Mesenchymal stem cell (in vitro differentiated cells and primary cell): ENCODE data around the gene POLR2E. TPM values are rescaled to one million over a fixed set of nuclear protein-coding genes. Genes with fewer than 3 reads are reported as not detected.

Experiments used
- DNase-seq: peaks from one replicate; pipeline ENCODE4 v3.0.0-alpha.2; 2013
- H2AFZ ChIP-seq: one replicate; pipeline ENCODE4 v1.6.1; 2013; ENCODE audit warnings: low read depth, mild to moderate bottlenecking, control low read depth, inconsistent platforms, low read length, moderate library complexity
- H2AK5ac ChIP-seq: 2 replicates; pipeline ENCODE4 v1.6.1; 2013; ENCODE audit warnings: low read length, moderate library complexity, mild to moderate bottlenecking, inconsistent platforms; ENCODE audit not compliant: severe bottlenecking
- H2BK120ac ChIP-seq: one replicate; pipeline ENCODE4 v1.6.1; 2013; ENCODE audit warnings: low read depth, mild to moderate bottlenecking, inconsistent platforms, low read length, moderate library complexity
- H2BK12ac ChIP-seq, 2 experiments: one replicate each; pipeline ENCODE4 v1.6.1; 2013; ENCODE audit warnings: inconsistent platforms in 2 of 2, low read length in 2 of 2, mild to moderate bottlenecking in 2 of 2, moderate library complexity in 2 of 2, control low read depth in 1 of 2
- H2BK15ac ChIP-seq: one replicate; pipeline ENCODE4 v1.6.1; 2013; ENCODE audit warnings: mild to moderate bottlenecking, low read depth, inconsistent platforms; ENCODE audit not compliant: poor library complexity, severe bottlenecking
- H2BK5ac ChIP-seq: 2 replicates; pipeline ENCODE4 v1.6.1; 2013; ENCODE audit warnings: low read depth, mild to moderate bottlenecking, low read length, control low read depth, inconsistent platforms; ENCODE audit not compliant: poor library complexity, severe bottlenecking
- H3K14ac ChIP-seq, 2 experiments: one replicate each; pipeline ENCODE4 v1.6.1; 2013; ENCODE audit warnings: inconsistent platforms in 2 of 2, low read length in 2 of 2, control low read depth in 1 of 2, mild to moderate bottlenecking in 1 of 2, moderate library complexity in 1 of 2
- H3K18ac ChIP-seq, 2 experiments: one replicate each; pipeline ENCODE4 v1.6.1; 2013; ENCODE audit warnings: inconsistent platforms in 2 of 2, low read length in 2 of 2, control low read depth in 1 of 2, low read depth in 1 of 2, mild to moderate bottlenecking in 1 of 2
- H3K23ac ChIP-seq, 2 experiments: one replicate each; pipeline ENCODE4 v1.6.1; 2013; ENCODE audit warnings: inconsistent platforms in 2 of 2, low read length in 2 of 2, mild to moderate bottlenecking in 2 of 2, moderate library complexity in 2 of 2, control low read depth in 1 of 2
- H3K27ac ChIP-seq: 2 replicates; pipeline ENCODE4 v1.5.1; 2013; ENCODE audit warnings: mild to moderate bottlenecking, moderate library complexity, low read length, control low read depth, inconsistent platforms; ENCODE audit not compliant: poor library complexity, severe bottlenecking
- H3K27me3 ChIP-seq, 2 experiments: 2 replicates each; pipeline versions ENCODE4 v1.6.1 to v1.7.0; 2013; ENCODE audit warnings: low read length in 2 of 2, mild to moderate bottlenecking in 2 of 2, moderate library complexity in 2 of 2, control low read depth in 1 of 2, inconsistent platforms in 1 of 2; ENCODE audit not compliant: control insufficient read depth in 1 of 2, insufficient read depth in 1 of 2
- H3K36me3 ChIP-seq, 2 experiments: 2 replicates each; pipeline versions ENCODE4 v1.6.1 to v1.7.0; 2013; ENCODE audit warnings: low read length in 2 of 2, control low read depth in 1 of 2, inconsistent platforms in 1 of 2, low read depth in 1 of 2, mild to moderate bottlenecking in 1 of 2; ENCODE audit not compliant: insufficient read depth in 2 of 2, control insufficient read depth in 1 of 2
- H3K4ac ChIP-seq, 2 experiments: one replicate each; pipeline ENCODE4 v1.6.1; 2013; ENCODE audit warnings: inconsistent platforms in 2 of 2, low read length in 2 of 2, mild to moderate bottlenecking in 2 of 2, moderate library complexity in 2 of 2, control low read depth in 1 of 2, low read depth in 1 of 2
- H3K4me1 ChIP-seq: 2 replicates; pipeline ENCODE4 v1.6.1; 2013; ENCODE audit warnings: low read depth, low read length, control low read depth; ENCODE audit not compliant: control insufficient read depth, insufficient read depth
- H3K4me2 ChIP-seq: 2 replicates; pipeline ENCODE4 v1.6.1; 2013; ENCODE audit warnings: low read length, mild to moderate bottlenecking, inconsistent platforms; ENCODE audit not compliant: poor library complexity, severe bottlenecking
- H3K4me3 ChIP-seq, 2 experiments: 2 replicates each; pipeline versions ENCODE4 v1.5.1 to v1.7.0; 2013; ENCODE audit warnings: low read length in 2 of 2, mild to moderate bottlenecking in 2 of 2, control low read depth in 1 of 2, low read depth in 1 of 2; ENCODE audit not compliant: insufficient read depth in 1 of 2
- H3K79me1 ChIP-seq: replicated peaks from 2 replicates; pipeline ENCODE4 v1.6.1; 2013; ENCODE audit warnings: mild to moderate bottlenecking, control low read depth, low read length, inconsistent platforms; ENCODE audit not compliant: poor library complexity, severe bottlenecking
- H3K9ac ChIP-seq: 2 replicates; pipeline ENCODE4 v1.7.0; 2013; ENCODE audit warnings: mild to moderate bottlenecking, low read length, moderate library complexity
- H3K9me3 ChIP-seq: 2 replicates; pipeline ENCODE4 v1.7.0; 2013; ENCODE audit warnings: mild to moderate bottlenecking, low read length; ENCODE audit not compliant: control insufficient read depth
- H4K8ac ChIP-seq: one replicate; pipeline ENCODE4 v1.6.1; 2013; ENCODE audit warnings: inconsistent platforms, mild to moderate bottlenecking, low read length, moderate library complexity
- H4K91ac ChIP-seq: one replicate; pipeline ENCODE4 v1.6.1; 2013; ENCODE audit warnings: mild to moderate bottlenecking, low read length, inconsistent platforms
- WGBS: methylation state at CpG from one replicate; pipeline ENCODE4 v1.1.7; 2013; ENCODE audit warnings: mixed read lengths; 5-methylcytosine and 5-hydroxymethylcytosine counted together
- polyA plus RNA-seq, 2 experiments: library from polyadenylated mRNA; stranded (reverse); fragments of 200-250 nt; gene quantifications; one replicate each; pipeline ENCODE4 v1.2.3, GENCODE V29; 2013

The POLR2E gene
- polyA plus RNA-seq (2013, experiment 1 of 2): 152 TPM
- 153 TPM for polyA plus RNA-seq (2013, experiment 2 of 2)

- Histone ChIP-seq H2BK5ac (no peak within 1 kb of the TSS), H3K23ac (peak within 1 kb of the TSS in 1 of 2 experiments; percentile 92), H2BK15ac (peak within 1 kb of the TSS; percentile 62), H3K79me1 (peaks cover 19% of the 10 kb centered on the region), H4K8ac (peak within 1 kb of the TSS; percentile 96), H3K14ac (peak within 1 kb of the TSS in 1 of 2 experiments; percentile 57), H2BK12ac (peak within 1 kb of the TSS in 1 of 2 experiments; percentile 6), H3K18ac (peak within 1 kb of the TSS; percentile 75 to 88), H2AFZ (no peak within 1 kb of the TSS), H3K36me3 (peaks cover 22 to 37% of the 10 kb centered on the region in 2 experiments), H3K9ac (peak within 1 kb of the TSS; percentile 96), H3K27me3 (no peaks in the 10 kb centered on the region), H3K4ac (peak within 1 kb of the TSS; percentile 64 to 71), H3K4me2 (peak within 1 kb of the TSS; percentile 77), H3K9me3 (peaks cover 3% of the 10 kb centered on the region), H3K27ac (no peak within 1 kb of the TSS), H4K91ac (peak within 1 kb of the TSS; percentile 72), H2BK120ac (no peak within 1 kb of the TSS), H3K4me1 (peaks cover 17% of the 10 kb centered on the region), H3K4me3 (peak within 1 kb of the TSS; percentile 93 to 98), H2AK5ac (peak within 1 kb of the TSS; percentile 68)
- under 1% methylated on average over 81 of the region's 81 CpGs for WGBS
- DNase-seq: peak; percentile 98
Measured at GRCh38 chr19:1094978-1095701, at the start of gene POLR2E. Gene POLR2E (minus strand): TSS chr19:1095375. CDS start chr19:1095315, 60 bp downstream.

DNA sequence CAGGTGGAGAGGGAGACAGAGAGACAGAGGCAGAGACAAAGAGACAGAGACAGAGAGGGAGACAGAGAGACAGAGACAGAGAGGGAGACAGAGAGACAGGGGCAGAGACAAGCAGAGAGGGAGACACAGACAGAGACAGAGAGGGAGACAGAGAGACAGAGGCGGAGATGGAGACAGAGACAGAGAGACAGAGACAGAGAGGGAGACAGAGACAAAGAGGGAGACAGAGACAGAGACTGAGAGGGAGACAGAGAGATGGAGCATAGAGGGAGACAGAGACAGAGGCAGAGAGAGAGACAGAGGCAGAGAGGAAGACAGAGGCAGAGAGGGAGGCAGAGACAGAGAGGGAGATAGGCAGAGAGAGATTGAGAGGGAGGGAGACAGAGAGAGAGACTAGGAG is 49.6 kb upstream of the POLR2E start:
- Histone ChIP-seq H3K4ac (no peak overlapping the region), H3K18ac (no peak overlapping the region), H2BK12ac (no peak overlapping the region), H4K8ac (no peak overlapping the region), H3K27me3 (no peaks in the 10 kb centered on the region), H2BK5ac (no peak overlapping the region), H2BK120ac (no peak overlapping the region), H3K4me2 (no peak overlapping the region), H2AFZ (no peak overlapping the region), H3K9me3 (no peaks in the 10 kb centered on the region), H3K4me1 (peaks cover 8% of the 10 kb centered on the region), H2AK5ac (no peak overlapping the region), H3K36me3 (peaks cover 64 to 84% of the 10 kb centered on the region in 2 experiments), H3K79me1 (peaks cover 53% of the 10 kb centered on the region), H4K91ac (no peak overlapping the region), H2BK15ac (no peak overlapping the region), H3K23ac (no peak overlapping the region), H3K9ac (no peak overlapping the region), H3K14ac (no peak overlapping the region), H3K4me3 (no peak overlapping the region), H3K27ac (no peak overlapping the region)
- WGBS: 100% methylated on average over 1 of the region's 1 CpG
- no peak for DNase-seq

DNA sequence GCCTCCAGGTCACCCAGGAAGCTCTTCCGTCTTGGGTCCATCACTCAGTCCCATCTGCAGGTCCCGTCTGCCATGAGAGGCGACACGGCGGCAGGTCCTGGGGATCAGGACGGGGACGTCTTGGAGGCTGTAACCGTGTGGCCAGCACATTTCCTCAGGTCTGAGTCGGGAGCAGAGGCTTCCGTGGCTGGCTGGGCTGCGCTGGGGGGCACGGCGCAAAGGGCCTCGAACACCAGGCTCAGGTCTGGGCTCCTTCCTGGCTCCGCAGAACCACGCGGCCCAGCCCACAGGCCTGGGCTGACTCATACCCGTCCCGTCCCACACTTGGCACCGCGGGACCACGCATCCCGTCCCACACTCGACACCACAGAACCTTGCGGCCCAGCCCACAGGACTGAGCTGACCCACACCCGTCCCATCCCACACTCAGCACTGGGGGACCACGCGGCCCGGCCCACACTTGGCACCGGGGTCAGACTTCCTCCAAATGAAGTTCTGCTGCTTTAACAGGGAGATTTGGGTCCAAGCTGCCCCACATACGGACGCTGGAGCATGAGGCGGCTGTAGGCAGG is 48.7 kb upstream of the POLR2E start:
- no peak overlapping the region for H3K18ac ChIP-seq
- H2BK15ac ChIP-seq: no peak overlapping the region
- H2AFZ ChIP-seq: no peak overlapping the region
- no peak overlapping the region for H3K4me2 ChIP-seq
- peaks cover 8% of the 10 kb centered on the region for H3K4me1 ChIP-seq
- no peak overlapping the region for H2BK12ac ChIP-seq
- no peak overlapping the region for H2BK120ac ChIP-seq
- H3K27ac ChIP-seq: no peak overlapping the region
- no peak overlapping the region for H3K4ac ChIP-seq
- H3K79me1 ChIP-seq: peaks cover 45% of the 10 kb centered on the region
- peak overlapping the region in 1 of 2 experiments; percentile 19 for H3K4me3 ChIP-seq
- no peak overlapping the region for H2AK5ac ChIP-seq
- no peaks in the 10 kb centered on the region for H3K9me3 ChIP-seq
- no peak overlapping the region for H3K14ac ChIP-seq
- H3K9ac ChIP-seq: no peak overlapping the region
- H2BK5ac ChIP-seq: no peak overlapping the region
- no peak overlapping the region for H4K91ac ChIP-seq
- no peak overlapping the region for H3K23ac ChIP-seq
- H4K8ac ChIP-seq: no peak overlapping the region
- no peaks in the 10 kb centered on the region for H3K27me3 ChIP-seq
- H3K36me3 ChIP-seq: peaks cover 63 to 83% of the 10 kb centered on the region in 2 experiments
- DNase-seq: no peak
- 98% methylated on average over 33 of the region's 33 CpGs for WGBS

DNA sequence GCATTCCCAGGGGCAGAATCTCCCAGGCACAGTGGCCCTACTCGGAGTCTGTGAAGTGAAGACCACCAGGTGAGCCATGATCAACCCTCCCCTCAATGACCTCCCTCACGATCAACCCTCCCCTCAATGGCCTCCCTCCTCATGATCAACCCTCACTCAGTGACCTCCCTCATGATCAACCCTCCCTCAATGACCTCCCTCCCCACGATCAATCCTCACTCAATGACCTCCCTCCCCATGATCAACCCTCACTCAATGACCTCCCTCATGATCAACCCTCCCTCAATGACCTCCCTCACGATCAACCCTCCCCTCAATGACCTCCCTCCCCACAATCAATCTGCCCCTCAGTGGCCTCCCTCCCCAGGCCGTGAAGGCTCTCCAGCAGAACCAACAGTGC is 46.8 kb upstream of the POLR2E start:
- Histone ChIP-seq H4K8ac (no peak overlapping the region), H3K27me3 (no peaks in the 10 kb centered on the region), H2BK12ac (no peak overlapping the region), H3K4me3 (no peak overlapping the region), H2BK15ac (no peak overlapping the region), H2BK5ac (no peak overlapping the region), H3K9me3 (no peaks in the 10 kb centered on the region), H3K4me1 (peaks cover 9% of the 10 kb centered on the region), H3K36me3 (peaks cover 64 to 79% of the 10 kb centered on the region in 2 experiments), H2BK120ac (no peak overlapping the region), H3K79me1 (peaks cover 36% of the 10 kb centered on the region), H2AFZ (no peak overlapping the region), H3K14ac (no peak overlapping the region), H3K23ac (no peak overlapping the region), H3K18ac (no peak overlapping the region), H2AK5ac (no peak overlapping the region), H4K91ac (no peak overlapping the region), H3K4me2 (no peak overlapping the region), H3K9ac (no peak overlapping the region), H3K4ac (no peak overlapping the region), H3K27ac (no peak overlapping the region)
- no peak for DNase-seq
- 84% methylated on average over 5 of the region's 5 CpGs for WGBS
